Common myeloid progenitor, CD34-positive (primary cell): ENCODE measurements around the gene RNASE8.

Experiments
- CTCF ChIA-PET: fragments of 350-600 bp; sonication (Branson Sonifier 250); formaldehyde crosslinking; loops from one replicate; lab custom pipeline; 2021; ENCODE audit warnings: antibody characterized with exemption; lab: Charles Lee
- POLR2A ChIA-PET: fragments of 350-600 bp; sonication (Branson Sonifier 250); formaldehyde crosslinking; loops from one replicate; lab custom pipeline; 2021; ENCODE audit warnings: antibody characterized with exemption; lab: Charles Lee
- DNase-seq, 3 donors: peaks; one replicate each; pipeline versions ENCODE4 v3.0.0 to v3.0.0-alpha.2; 2013
- H3K27ac ChIP-seq, 2 experiments: 1 replicate in 1 of 2; 2 replicates in 1 of 2; pipeline ENCODE4 v1.7.0; 2013; ENCODE audit warnings: inconsistent platforms in 2 of 2, low read length in 2 of 2, mild to moderate bottlenecking in 2 of 2, low read depth in 1 of 2, moderate library complexity in 1 of 2; ENCODE audit not compliant: severe bottlenecking in 2 of 2, insufficient read depth in 1 of 2, poor library complexity in 1 of 2
- H3K27me3 ChIP-seq, 5 experiments: replicated peaks in 2 of 5; 1 replicate in 3 of 5; 2 replicates in 2 of 5; pipeline versions ENCODE4 v1.6.1 to v1.7.0; 2013; ENCODE audit warnings: low read length in 4 of 5, mild to moderate bottlenecking in 2 of 5, moderate library complexity in 2 of 5, inconsistent platforms in 1 of 5; ENCODE audit not compliant: insufficient read depth in 5 of 5, control insufficient read depth in 4 of 5
- H3K36me3 ChIP-seq, 4 experiments: 1 replicate in 2 of 4; 2 replicates in 2 of 4; pipeline versions ENCODE4 v1.6.1 to v1.7.0; 2013; ENCODE audit warnings: low read length in 3 of 4, control low read depth in 1 of 4, mild to moderate bottlenecking in 1 of 4; ENCODE audit not compliant: control insufficient read depth in 4 of 4, insufficient read depth in 4 of 4
- H3K4me1 ChIP-seq, 4 experiments: 1 replicate in 3 of 4; 2 replicates in 1 of 4; pipeline versions ENCODE4 v1.6.1 to v1.7.1; 2013; ENCODE audit warnings: low read length in 3 of 4, mild to moderate bottlenecking in 3 of 4, control low read depth in 1 of 4, inconsistent platforms in 1 of 4, moderate library complexity in 1 of 4; ENCODE audit not compliant: control insufficient read depth in 4 of 4, insufficient read depth in 4 of 4; ENCODE audit errors: control extremely low read depth in 1 of 4
- H3K4me3 ChIP-seq, 7 experiments: 1 replicate in 4 of 7; 2 replicates in 3 of 7; pipeline versions ENCODE4 v1.5.1 to v1.7.0; 2013; ENCODE audit warnings: mild to moderate bottlenecking in 7 of 7, low read length in 6 of 7, moderate library complexity in 6 of 7, inconsistent platforms in 2 of 7, low read depth in 2 of 7, control low read depth in 1 of 7; ENCODE audit not compliant: insufficient read depth in 4 of 7, control insufficient read depth in 1 of 7; ENCODE audit errors: extremely low read depth in 1 of 7
- H3K9me3 ChIP-seq, 5 experiments: 1 replicate in 4 of 5; 2 replicates in 1 of 5; pipeline versions ENCODE4 v1.6.1 to v1.7.1; 2013; ENCODE audit warnings: low read length in 4 of 5, mild to moderate bottlenecking in 2 of 5, inconsistent platforms in 1 of 5, low read depth in 1 of 5, moderate library complexity in 1 of 5; ENCODE audit not compliant: control insufficient read depth in 4 of 5, insufficient read depth in 2 of 5; ENCODE audit errors: control extremely low read depth in 1 of 5
- WGBS: methylation state at CpG from one replicate; pipeline ENCODE4 v1.1.5; 2013; ENCODE audit not compliant: insufficient coverage; 5-methylcytosine and 5-hydroxymethylcytosine counted together

Gene RNASE8

DNA sequence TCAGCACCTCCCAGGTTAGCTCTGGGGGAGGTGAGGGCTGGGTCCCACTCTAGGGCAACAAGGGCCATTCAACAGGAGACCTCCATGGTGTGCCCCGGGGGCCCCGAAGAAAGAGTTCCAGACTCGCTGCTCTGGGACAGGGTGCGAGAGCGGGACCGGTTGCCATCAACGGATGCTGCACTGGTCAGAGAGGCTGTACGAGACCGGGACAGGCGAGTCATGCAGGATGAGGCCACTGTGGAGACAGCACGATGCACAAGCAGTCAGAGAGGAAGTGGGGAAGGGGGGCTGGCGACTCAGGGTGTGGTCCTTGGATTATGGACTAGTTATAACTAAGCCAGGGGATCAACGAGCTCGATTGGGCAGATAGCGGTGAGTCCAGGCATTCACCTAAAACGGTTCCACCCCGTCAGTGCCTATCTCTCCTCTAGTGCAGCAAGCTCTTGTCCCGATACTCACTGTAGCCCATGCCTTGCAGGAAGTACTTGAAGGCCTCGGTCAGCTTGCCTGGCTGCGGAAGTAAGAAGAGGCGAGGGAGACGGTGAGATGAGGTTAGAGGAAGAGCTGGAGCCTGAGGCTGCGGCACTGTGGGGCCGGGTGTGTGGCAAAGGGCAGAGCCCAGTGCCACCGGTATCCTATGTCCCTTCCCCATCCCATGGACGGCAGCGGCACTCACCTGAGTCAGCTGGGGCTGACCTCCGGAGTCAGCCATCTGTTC lies 39.9 kb upstream of the RNASE8 start:
- no peak for DNase-seq
- H3K4me3 ChIP-seq, result no peak overlapping the region
- H3K4me1 ChIP-seq, result peaks cover 0 to 17% (median 4%) of the 10 kb centered on the region in 4 experiments
- H3K27me3 ChIP-seq, result peaks cover 0 to 5% (median 0%) of the 10 kb centered on the region in 5 experiments
- H3K9me3 ChIP-seq, result no peaks in the 10 kb centered on the region
- peaks cover 0 to 15% (median 2%) of the 10 kb centered on the region in 4 experiments for H3K36me3 ChIP-seq
- 84% methylated on average over 25 of the region's 28 CpGs for WGBS
- CTCF ChIA-PET, result interaction anchor here (0.8 to 16.8 kb wide), 10 partner anchors 10 to 87 kb away, joined by 3 to 345 read pairs (median 86); partner anchors contain the start of genes RNASE13, RNASE7, SLC39A2 and TMEM253
- H3K27ac ChIP-seq, result no peak overlapping the region
- POLR2A ChIA-PET, result no interaction called here

DNA sequence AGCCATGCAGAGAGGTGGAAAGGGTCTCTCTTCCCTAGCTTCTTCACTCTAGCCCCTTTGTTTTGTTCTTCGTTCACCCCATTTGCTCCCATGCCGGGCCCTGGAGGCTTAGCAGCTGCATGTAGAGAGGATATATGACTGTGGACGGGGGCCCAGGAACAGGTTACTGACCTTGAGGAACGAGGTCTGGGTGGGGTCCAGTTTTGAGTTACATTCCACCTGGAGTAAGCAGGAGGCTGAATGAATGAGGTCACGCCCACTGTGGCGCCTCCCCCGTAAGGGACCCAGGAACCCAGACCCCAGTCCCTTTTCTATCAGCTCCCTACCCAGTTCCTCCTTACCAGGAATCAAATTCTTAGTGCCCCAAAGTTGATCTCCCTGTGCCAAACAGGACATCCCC lies 39.3 kb upstream of the RNASE8 start:
- no peak overlapping the region for H3K27ac ChIP-seq
- H3K9me3 ChIP-seq, result no peaks in the 10 kb centered on the region
- H3K27me3 ChIP-seq, result peaks cover 0 to 10% (median 0%) of the 10 kb centered on the region in 5 experiments
- ChIA-PET CTCF (interaction anchor here (0.9 to 16.8 kb wide), 9 partner anchors 10 to 86 kb away, joined by 3 to 345 read pairs (median 105); partner anchors contain the start of genes RNASE13, RNASE7, SLC39A2 and TMEM253), POLR2A (no interaction called here)
- WGBS, result 95% methylated on average over 4 of the region's 7 CpGs
- H3K4me3 ChIP-seq, result no peak overlapping the region
- H3K4me1 ChIP-seq, result peaks cover 0 to 17% (median 4%) of the 10 kb centered on the region in 4 experiments
- H3K36me3 ChIP-seq, result peaks cover 0 to 15% (median 2%) of the 10 kb centered on the region in 4 experiments
- no peak for DNase-seq

DNA sequence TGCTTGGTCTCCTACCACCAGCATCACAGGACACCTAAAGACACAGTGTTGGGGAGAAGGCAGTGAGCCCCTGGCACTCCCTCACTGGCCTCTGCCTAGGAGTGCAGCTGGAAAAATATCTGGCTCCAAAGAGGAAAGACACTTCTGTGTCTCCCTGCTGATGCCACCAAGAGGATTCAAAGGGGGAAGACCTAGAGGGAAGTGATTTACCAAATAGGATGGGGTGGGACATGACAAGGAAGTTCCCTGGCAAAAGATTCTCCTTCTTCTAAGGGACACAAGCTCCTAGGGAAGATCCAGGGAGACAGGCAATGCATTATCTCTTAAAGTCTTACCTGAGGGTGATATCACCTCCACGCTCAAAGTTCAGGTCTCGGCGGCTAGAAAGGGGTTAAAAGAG lies 38.8 kb upstream of the RNASE8 start:
- CTCF ChIA-PET, result interaction anchor here (1.0 to 16.8 kb wide), 9 partner anchors 9 to 85 kb away, joined by 3 to 345 read pairs (median 105); partner anchors contain the start of genes ARHGEF40, RNASE13, RNASE7 and SLC39A2
- Histone ChIP-seq H3K36me3 (peaks cover 0 to 15% (median 2%) of the 10 kb centered on the region in 4 experiments), H3K27me3 (peaks cover 0 to 14% (median under 1%) of the 10 kb centered on the region in 5 experiments), H3K4me3 (no peak overlapping the region), H3K27ac (no peak overlapping the region), H3K4me1 (peaks cover 0 to 17% (median 6%) of the 10 kb centered on the region in 4 experiments), H3K9me3 (no peaks in the 10 kb centered on the region)
- POLR2A ChIA-PET, result no interaction called here
- DNase-seq, result no peak
- no CpG with 5 or more reads among the region's 3 CpGs for WGBS

DNA sequence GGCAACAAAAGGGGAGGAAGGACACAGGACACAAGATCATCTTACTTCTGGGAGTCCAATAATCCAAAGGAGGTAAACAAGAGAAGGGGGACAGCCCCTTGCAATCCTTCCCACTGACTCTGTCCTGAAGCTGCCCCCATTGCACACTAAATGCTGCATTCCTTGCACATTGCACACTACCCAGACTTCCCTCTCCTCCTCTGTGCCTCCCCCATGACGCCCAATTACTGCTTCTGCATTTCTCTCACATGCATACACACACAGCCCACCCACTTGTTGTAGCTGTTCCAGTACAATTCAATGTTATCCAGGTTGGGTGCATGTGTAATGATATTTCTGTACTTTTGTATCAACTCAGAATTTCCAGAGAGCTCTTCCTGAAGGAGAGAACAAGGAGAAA lies 38.3 kb upstream of the RNASE8 start:
- WGBS, result no CpG with 5 or more reads among the region's 1 CpG
- H3K27me3 ChIP-seq, result peaks cover 0 to 19% (median 6%) of the 10 kb centered on the region in 5 experiments
- H3K4me1 ChIP-seq, result peaks cover 3 to 18% (median 12%) of the 10 kb centered on the region in 4 experiments
- DNase-seq, result no peak
- no peaks in the 10 kb centered on the region for H3K9me3 ChIP-seq
- no peak overlapping the region for H3K4me3 ChIP-seq
- no peak overlapping the region for H3K27ac ChIP-seq
- peaks cover 0 to 15% (median 2%) of the 10 kb centered on the region in 4 experiments for H3K36me3 ChIP-seq
- ChIA-PET CTCF (interaction anchor here (2.3 to 16.8 kb wide), 8 partner anchors 9 to 85 kb away, joined by 6 to 345 read pairs (median 107); partner anchors contain the start of genes ARHGEF40, RNASE13, RNASE7 and SLC39A2), POLR2A (no interaction called here)

DNA sequence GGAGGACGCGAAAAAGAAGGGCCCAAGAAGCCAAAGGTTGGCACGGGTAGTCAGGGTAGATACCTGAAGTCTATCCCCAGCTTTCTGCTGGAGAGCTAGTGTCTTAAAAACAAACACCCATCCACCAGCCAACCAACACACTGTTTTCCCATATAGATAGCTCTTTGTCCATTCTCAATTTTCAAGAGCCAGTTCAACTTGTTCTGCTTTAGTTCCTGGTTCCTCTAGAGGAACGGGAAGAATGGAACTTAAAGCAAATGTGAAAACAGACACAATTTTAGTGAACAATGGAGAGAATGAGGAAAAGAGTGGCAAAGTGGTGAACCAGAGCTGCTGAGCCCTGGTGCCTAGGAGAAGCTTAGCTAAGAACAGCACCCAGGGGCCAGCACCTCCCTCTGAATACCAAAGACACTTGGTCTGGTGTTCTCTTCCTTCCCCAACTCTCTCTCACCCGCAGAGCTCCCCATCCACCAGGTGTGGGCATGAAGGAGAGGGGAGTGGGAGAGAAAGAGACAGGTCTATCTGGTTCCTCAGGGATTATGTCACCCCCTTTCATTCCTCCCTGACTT lies 36.6 kb upstream of the RNASE8 start:
- Histone ChIP-seq H3K9me3 (no peaks in the 10 kb centered on the region), H3K4me1 (peaks cover 3 to 27% (median 20%) of the 10 kb centered on the region in 4 experiments), H3K27me3 (peaks cover 0 to 23% (median 6%) of the 10 kb centered on the region in 5 experiments), H3K4me3 (no peak overlapping the region), H3K36me3 (peaks cover 0 to 15% (median 2%) of the 10 kb centered on the region in 4 experiments), H3K27ac (no peak overlapping the region)
- 100% methylated on average over 1 of the region's 5 CpGs for WGBS
- CTCF ChIA-PET, result interaction anchor here (1.2 to 16.8 kb wide), 8 partner anchors 9 to 83 kb away, joined by 3 to 345 read pairs (median 58); partner anchors contain the start of genes ARHGEF40, RNASE13, RNASE7 and SLC39A2
- no peak for DNase-seq
- POLR2A ChIA-PET, result interaction anchor here (1.6 kb wide), 1 partner anchor 15 kb away, joined by 5 read pairs; no protein-coding TSS in a partner anchor

DNA sequence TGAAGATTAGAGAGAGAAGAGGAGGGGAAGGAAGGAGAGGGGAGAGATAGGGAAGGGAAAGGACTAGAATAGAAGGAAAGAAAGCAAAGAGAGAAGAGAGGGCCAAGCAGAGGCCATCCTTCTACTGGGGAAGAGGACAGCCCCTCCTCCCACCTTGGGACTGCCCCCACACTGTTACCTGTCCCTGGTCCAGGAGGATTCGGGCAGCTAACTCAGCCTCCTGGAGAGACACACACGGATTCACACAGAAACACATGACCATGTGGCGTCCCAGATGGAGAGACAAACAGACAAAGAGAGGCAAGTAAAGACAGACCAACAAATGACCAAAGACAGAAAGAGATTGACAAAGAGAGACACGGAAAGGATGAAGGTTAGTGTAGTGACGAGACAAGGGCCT lies 34.9 kb upstream of the RNASE8 start:
- CTCF ChIA-PET, result interaction anchor here (0.6 to 16.8 kb wide), 6 partner anchors 8 to 82 kb away, joined by 3 to 345 read pairs (median 5); partner anchors contain the start of gene RNASE7
- POLR2A ChIA-PET, result no interaction called here
- DNase-seq, result no peak
- 100% methylated on average over 5 of the region's 5 CpGs for WGBS
- H3K4me3 ChIP-seq, result no peak overlapping the region
- no peak overlapping the region for H3K27ac ChIP-seq
- peaks cover 0 to 15% (median 1%) of the 10 kb centered on the region in 4 experiments for H3K36me3 ChIP-seq
- peaks cover 0 to 23% (median 6%) of the 10 kb centered on the region in 5 experiments for H3K27me3 ChIP-seq
- no peaks in the 10 kb centered on the region for H3K9me3 ChIP-seq
- H3K4me1 ChIP-seq, result peaks cover 3 to 26% (median 15%) of the 10 kb centered on the region in 4 experiments
